Inflammatory macrophage treated with lipopolysaccharide for 4 hours (primary cell): ENCODE results near the gene CA10.

ENCODE experiments used
- DNase-seq: peaks from one replicate; pipeline ENCODE4 v3.0.0-alpha.2; 2020

Gene CA10

DNA sequence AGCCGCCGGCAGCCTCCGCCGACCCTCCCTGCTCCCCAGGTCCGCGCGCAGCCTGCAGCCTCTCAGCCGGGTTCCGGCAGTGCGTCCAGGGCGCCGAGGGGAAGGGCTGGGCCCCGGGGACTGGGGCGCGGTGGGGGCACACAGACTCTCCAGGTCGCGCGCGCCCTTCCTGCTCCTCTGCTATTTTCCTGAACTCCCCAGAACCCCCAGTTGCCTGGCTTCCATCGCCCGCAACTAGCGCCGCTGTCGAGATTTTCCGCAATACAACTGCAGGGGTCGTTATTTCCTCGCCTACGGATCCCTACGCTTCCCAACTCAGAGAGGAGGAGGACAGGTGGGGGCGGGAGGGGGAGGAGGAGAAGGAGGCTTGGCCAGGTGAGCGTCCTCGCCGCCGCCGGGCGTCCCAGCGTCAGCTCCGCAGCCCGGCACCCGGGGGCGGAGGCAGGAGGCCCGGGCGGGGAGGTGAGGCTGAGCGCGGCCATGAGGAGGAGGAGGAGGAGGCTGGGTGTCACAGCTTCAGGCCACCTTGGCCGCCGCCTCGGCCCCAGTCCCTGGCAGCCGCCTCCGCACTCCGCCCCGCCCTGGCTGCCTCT is at the start of gene CA10:
TSS of gene CA10 (minus strand) at position 265 of the 593 bp plus-strand sequence.
- no peak for DNase-seq

GRCh38 chr17:52207796-52208195 is 49.3 kb upstream of the CA10 start:
- DNase-seq, result no peak

DNA sequence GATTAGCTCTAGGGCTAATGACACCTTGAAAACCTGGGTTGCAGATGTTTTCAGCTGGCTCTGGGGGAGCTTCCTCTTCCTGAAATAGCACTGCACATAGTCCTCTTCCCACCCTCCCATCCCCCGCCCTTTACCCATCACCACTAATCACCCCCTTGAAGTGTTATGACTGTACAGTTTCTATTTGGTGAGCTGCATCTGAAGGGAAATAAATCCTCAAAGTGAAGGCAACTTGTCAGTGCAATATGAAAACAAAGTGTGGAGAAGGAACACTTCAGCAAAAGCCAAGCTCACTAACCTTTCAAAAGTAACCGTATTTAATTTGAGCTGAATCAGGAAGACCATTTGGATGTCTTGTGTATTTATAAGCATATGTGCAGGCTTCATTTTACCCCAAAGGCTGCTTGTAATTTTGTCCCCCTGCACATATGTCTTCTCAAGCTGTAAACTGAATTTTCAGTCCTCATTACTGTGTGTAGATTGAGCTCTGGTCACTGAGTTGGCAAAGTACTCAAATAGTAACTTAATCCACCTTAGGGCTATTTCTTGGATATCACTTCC is 44.1 kb upstream of the CA10 start:
- DNase-seq, result no peak

DNA sequence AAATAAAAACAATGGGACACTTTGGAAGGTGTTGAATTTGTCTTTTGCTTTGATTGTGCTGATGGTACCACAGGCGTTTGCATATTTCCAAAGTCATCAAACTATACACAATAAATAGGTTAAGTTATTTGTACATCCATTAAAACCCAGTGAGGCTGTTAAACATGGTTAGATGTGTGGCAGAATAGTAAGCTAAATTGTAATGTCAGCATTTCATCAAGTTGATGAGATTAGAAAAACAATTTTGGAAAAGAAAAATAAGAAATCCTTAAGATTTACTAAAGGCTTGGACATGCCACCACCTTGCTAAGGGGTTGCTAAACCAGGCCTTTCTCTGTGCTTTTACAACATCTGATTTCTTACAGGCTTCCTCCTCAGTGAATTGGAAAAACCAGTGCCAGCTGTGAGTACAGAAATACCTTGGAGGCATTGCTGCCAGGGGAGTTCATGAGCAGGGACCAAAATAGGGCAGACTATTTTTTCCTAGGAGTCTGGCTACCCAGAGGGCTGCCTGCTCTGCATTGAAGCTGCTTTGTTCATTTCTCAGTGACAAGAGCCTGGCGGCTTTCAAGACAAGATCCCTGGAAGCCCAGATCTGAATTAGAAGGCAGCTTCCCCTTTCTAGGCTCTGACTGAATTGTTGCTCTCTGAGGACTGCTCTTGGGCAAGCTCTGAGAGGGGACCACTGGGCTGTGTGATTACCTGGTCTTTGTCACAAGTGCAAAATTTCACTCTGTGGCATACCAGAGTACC is 43.4 kb upstream of the CA10 start:
- DNase-seq, result no peak

DNA sequence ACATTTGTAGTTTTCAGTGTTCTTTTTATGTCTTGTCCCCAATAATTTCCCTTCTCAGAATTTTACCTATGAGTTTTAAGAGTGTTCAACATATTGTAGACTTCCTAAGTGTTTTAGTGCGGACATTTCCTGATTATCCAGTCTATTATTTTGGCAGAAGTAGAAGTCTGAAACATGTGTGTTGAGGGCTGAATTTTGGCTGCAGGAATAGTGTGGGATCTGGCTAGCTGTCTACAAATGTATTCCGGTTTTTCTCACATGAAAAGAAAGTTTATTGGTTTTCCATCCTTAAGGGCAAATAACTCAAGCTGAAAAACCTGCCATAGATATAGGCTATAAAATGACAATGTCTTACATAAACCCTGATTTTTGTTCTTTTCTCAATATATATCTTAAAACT is 33.0 kb upstream of the CA10 start:
- DNase-seq, result no peak

- no peak for DNase-seq
These were observed 23.3 kb upstream of the CA10 start for GRCh38 chr17:52181782-52182181.

GRCh38 chr17:52178012-52178411 is 19.5 kb upstream of the CA10 start:
- peak; percentile 16 for DNase-seq

DNA sequence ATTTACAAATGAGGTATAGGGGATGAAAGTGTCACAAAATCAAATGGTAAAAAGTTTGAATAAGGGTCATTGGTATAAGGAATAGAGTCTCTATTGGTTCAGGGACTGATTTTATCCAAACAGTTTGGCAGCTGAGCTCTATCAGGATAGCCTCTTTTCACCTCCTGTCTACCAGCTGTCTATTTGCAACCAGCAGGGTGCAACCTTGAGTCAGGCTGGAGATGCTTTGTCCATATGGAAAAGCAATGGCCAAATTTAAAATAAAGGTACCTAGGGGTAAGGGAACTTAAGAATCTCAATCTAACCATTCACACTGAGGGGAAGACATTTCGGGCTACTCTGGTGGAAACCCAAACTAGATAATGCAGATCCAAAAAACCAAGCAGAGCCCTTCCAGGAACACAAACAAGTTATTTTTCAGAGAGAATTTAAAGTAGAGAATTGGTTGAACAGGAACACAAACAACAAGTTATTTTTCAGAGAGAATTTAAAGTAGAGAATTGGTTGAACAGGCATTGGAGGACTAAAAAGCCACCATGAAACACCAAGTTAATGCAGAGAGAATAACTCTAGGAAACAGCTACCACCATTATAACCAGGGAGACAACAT is 12.6 kb upstream of the CA10 start:
- no peak for DNase-seq

GRCh38 chr17:52160136-52160567 is 1.6 kb upstream of the CA10 start:
- no peak for DNase-seq

DNA sequence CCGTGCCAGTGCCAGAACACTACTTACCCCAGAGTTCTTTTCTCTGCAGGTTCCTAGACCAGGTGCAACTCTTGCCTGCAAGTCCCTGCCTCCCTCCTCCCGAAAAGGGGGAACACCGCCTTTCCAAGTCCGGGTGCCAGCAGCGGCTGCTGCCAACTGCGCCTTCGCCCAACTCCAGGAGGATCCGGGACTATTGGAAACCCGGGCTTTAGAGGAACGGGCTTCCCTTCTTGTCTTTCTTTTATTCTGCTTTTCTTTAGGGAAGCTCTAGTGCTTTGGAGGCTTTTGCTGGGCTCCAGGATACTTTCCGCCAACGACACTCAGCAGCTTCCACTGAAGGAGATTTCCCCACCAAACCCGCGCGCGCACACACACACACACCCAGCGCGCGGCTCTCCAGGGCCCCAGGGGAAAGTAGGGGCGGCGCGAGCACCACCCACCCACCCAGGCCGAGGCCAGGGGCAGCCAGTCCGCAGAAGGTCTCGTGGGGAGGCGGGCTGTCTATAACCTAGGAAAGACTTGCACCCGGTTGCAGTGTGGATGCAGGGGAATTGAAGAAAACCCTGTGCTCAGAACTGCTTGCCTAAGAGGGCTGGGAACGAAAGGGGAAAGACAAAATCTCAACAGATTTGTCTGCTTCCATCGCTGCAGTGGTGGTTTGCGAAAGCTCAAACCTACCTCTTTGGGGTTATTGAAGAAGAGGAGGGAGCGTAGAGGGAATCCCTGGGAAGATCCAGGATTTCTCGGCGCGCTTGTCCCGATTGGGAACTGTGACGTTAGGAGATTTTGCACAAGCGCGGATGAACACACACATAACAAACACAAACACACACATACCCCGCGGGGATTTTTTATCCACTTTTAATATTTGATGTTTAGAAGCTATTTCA is 977 bp upstream of the CA10 start:
- no peak for DNase-seq

- no peak for DNase-seq
These were observed 688 bp downstream of the CA10 start for GRCh38 chr17:52157603-52158449.

DNA sequence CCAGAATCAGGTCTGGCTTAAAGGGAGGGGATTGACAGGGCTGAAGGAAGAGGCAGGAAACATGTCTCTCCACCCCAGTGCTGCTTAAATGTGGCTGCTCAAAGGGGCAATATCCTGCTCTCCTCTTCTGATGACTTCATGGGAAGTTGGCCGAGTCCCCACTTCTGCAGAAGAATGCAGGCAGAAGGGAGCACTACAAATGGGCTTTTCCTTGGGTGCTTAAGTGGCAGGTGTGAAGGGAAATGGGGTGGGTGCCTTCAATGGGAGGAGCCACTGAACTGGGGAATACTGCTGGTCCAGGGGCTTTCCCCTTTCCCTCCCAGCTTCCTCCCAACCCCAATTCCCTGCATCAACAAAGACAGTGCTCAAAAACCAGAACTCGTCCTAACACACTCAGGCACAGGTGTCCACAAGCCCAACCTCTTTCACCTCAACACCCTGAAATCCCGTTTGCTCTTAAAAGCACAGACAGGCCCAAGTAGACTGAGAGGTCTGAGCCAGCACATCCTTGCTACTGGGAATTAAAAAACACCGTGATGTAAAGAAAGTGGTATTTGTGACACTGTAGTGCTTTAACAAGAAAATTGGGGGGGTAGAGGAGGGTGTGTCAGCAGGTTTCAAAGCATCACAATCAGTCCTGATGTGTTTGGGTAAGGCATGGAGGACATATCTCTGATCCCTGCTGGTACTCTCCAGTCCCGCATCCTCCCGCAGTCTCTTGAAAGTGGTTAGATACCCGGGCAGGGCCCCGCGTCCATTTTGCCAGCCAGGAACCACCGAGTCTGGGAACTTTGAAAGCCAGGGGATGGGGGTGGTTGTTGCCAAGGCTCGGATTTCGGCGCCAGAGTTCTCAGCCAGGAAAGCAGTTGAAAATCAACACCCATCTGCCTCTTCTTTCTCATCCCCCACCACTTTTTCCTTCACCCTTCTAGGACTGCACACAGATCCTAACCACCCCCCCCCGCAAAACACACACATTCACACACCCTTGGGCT is 1.6 kb downstream of the CA10 start:
- DNase-seq, result no peak

DNA sequence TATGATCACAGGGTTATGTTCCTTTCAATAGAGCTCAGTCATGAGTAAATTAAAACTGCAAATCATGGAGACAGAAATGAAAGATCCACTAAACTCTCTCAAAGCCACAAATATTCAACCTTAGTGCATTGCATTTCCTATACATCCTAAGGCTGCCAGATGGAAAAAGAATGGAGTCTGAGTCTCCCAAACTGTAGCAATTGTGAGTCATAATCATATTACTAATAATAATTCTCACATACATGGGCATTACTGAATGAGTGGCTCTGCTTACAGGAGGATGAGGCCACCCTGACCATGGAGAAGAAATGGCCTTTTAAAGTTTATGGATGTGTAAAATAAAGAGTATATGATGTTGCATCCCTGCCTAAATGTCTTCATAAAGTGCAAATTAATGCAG is 3.2 kb downstream of the CA10 start:
- no peak for DNase-seq

DNA sequence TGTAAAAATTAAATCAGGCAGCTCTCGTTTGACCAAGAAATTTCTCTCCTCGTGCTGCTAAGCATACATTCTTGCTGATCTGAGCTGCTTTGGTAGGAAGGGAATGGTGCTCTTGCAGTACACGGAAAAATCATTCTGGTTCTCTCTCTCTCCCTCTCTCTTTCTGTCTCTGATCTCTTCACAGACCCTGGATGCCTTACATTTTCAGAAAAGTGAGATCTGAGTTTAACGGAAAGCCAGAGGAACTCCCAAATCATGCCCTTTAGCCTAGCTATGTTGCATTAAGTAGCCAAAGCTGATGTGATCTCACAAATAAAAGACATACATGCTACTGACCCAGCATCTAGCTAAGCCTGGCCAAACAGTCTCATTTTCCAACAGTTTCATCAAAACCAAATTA is 4.0 kb downstream of the CA10 start:
- DNase-seq, result no peak

GRCh38 chr17:52150935-52151334 is 7.6 kb downstream of the CA10 start:
- DNase-seq, result no peak

GRCh38 chr17:52149626-52150025 is 8.9 kb downstream of the CA10 start:
- no peak for DNase-seq

DNA sequence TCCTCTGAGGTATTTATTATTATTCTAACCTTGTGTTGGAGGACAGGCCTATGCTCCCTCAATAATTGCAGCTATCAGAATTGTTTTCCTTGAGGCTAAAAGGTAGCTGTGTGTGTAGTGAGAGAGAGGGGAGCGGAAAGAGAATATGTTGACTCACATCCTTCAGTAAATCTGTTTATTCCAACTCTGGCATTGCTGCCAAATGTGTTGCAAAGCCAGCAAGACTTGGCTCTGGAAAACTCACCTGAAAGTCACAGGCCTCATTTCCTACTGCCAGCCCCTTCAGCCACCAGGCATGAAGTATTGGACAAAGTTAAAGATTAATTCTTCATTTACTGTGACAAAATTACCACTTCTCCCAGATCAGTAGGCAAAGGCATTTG is 9.6 kb downstream of the CA10 start:
- DNase-seq, result no peak

- DNase-seq, result no peak
These were observed 10.1 kb downstream of the CA10 start for GRCh38 chr17:52148288-52148968.

GRCh38 chr17:52147872-52148271 is 10.6 kb downstream of the CA10 start:
- DNase-seq, result no peak

DNA sequence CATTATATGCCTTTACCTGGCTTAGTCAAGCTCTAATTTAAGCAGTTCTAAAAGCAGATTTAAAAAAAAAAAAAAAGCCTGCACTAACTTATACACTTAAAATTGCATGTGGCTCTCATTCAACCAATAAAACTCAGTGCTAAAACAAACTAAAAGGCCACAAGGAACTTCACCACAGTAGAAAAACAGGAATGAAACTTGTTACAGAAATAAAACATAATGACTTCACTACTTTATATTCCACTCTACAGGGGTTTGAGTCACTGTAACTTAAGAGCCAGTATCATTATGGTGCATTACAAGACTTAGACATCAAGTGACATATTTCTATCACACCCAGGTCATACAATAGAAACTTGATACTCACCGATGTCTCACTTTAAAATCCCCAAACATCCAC is 11.1 kb downstream of the CA10 start:
- DNase-seq, result no peak
